GM21515 (cell line): Measurements from ENCODE around the gene CAPZB.

Source experiments
- ATAC-seq: cut with Tn5 transposase; IDR thresholded peaks from one replicate; pipeline ENCODE4 v1.9.1; 2021; ENCODE audit not compliant: unreplicated experiment

Gene CAPZB

DNA sequence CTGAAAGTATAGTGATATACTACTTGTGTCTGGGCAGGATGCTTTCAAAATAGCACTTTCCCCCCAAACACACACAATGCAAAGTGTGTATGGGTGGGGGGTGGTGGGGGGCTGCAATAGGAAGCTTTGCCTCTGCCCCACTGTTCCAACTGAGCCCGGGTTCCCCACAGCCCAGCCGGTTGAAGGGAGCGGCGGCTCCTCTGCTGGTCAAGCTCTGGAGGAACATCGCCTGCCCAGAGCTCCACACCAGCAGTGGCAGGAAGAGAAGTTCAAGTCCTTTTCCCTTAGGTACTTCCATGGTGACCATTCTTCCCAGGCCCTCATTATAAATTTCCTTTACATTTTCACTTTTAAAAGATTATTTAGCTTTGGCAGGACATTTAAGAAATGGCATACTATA is 74.9 kb downstream of the CAPZB start:
- ATAC-seq = no peak

DNA sequence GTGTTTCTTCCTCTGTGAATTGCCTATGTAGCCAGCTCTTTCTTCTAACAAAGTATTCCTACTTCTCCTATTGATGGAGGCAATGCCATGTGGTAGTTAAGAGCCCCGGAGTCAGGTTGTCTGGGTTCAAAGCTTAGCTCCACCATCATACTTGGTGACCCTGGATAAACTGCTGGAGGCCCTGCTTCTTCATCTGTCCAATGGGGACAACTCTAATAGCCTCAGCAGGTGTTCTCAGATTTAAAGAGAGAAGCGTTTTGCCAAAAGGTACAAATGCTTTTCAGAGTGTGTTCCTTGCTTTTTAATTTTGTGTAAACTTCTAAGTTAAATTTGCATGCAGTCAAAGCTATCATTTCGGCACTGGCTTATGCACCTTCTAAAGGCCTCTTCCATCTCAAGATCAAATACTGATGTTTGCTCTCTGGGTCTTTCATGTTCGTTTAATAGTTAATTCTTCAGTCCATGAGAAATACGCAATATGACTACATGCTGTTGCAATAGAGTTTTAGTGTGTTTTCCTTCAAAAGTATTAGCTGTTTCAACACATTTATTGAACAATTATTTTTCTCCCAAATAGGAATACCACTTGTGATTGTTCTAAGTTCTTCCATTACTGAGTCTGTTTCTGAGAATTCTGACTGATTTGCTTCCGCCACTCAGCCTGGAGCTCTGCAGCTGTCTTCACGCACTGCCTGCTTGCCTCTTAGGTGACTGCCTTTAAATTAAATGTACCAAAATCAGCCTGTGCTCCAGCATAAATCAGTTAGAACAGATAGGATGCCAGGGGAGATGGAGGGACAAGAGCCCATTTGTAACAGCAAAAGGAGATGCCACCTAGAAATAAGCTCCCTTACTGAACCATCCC is 75.6 kb downstream of the CAPZB start:
- ATAC-seq = no peak

DNA sequence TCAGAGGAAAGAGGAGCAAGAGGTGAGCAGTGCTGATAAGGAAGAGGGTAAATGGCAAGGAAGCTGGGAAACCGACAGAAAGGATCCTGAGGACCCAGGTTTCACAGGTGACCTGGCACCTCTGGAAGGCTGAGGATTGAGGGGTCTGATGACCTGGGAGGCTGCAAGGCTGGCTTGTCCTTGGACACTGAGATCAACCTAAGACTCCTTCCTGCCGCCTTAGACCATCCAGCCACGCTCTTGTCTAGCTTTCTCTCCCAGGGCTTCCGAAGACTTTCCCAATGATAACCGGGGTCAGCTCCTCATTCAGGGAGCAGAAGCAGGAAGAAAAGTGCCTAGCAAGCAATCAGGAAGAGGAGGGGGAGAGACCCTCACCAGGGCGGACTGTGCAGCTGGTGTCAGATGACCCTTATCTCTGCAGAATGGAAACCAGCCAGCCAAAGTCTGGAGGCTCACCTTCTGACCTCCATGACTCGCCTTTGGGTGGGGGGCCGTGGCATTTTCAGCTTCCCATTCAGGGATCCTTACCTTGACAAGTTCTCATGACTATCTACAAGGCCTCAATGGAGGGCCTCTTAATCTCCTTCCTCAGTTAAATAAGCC is 77.7 kb downstream of the CAPZB start:
- ATAC-seq = no peak

- no peak for ATAC-seq
Observed at GRCh38 chr1:19406680-19407079, 78.7 kb downstream of the CAPZB start.

DNA sequence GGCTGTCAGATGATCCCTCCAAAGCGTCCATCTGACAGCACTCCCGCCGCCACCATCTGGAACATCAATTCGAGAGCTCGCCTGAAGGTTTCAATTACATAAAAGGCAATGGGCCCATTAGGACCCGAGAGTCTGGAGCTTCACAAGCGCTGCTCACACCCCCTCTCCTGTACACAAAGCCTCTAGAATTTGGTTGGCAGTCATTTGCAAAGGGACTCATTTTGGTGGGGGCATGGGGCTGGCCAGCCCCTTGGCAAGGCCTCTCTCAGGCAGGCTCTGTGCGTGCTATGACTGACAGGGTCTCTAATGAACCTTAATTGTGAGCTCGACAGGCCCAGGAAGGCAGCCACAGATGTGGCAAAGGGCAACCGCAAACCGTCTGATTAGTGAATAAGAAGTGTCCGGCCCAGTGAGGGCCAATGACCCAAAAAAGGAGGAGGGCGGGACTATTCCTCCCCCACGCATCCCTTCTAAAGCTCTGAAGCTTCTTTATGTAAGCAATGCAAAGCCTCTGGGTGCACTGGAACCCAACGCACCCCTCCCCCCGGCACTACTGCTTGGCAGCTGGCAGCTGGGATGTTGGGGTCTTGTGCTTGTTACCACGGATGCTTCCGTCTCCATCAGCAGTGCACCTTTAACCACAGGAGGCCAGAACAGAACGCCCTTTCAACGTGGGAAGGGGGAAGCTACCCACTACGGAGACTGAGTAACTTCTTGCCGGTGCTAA is 79.4 kb downstream of the CAPZB start:
- no peak for ATAC-seq

DNA sequence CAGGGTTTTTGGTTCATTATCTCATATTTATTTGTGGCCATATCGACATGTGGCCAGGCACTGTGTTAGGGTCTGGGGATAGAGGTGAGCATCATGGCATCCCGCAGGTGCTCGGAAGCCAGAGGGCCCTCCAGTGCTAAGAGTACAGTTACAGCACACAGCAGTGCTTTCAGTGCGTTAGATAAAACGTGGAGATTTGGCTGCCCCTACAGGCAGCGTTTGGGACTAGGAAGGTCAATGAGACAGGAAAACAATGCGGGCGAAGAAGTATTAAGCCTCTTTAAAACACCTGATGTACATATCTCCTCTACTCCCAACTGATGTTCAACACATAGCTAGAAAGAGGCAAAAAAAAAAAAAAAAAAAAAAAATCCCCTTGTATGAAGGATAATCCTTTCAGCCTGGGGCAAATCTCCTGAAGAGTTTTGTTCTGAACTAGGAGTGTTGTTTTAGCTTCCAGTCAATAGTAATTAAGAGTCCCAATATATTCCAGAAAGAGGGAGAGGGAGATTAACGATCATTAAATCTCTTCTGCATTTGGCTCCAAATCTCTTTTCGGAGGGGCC is 80.1 kb downstream of the CAPZB start:
- ATAC-seq = no peak

DNA sequence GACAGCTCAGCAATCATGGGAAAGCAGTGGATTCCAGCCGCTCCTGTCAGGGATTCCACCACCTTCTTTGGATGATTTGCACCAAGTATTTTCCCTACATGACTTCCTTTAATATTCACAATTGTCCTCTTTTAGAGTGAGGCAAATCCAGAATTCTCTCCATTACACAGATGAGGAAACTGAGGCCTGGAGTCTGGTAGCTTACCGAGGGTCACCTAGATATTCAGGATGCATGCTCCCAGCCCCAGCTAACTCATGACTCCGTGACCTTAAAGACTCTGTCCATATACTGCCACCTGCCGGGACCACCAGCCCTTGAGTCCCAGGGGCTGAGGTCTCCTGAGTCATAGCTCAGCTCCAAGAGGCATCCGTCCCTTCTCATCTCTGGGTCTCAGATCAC is 80.6 kb downstream of the CAPZB start:
- no peak for ATAC-seq

DNA sequence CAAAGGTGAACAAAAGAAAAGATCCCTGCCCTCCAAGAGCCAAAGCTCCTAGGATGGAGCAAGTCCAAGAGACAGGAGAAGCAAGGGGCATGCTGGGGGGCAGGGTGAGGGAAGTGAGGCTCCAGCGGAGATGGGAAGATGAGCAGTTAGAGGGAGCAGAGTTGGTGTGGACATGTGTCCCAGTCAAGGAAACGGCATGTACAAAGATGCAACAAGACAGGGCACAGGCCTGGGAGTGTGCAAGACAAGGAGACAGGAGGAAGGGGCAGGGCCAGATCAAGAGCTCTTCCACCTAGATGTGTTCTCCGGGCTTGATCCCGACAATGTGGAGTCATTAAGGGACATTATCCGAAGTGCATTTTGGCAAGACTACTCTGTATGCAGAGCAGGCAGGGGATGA is 82.1 kb downstream of the CAPZB start:
- no peak for ATAC-seq

DNA sequence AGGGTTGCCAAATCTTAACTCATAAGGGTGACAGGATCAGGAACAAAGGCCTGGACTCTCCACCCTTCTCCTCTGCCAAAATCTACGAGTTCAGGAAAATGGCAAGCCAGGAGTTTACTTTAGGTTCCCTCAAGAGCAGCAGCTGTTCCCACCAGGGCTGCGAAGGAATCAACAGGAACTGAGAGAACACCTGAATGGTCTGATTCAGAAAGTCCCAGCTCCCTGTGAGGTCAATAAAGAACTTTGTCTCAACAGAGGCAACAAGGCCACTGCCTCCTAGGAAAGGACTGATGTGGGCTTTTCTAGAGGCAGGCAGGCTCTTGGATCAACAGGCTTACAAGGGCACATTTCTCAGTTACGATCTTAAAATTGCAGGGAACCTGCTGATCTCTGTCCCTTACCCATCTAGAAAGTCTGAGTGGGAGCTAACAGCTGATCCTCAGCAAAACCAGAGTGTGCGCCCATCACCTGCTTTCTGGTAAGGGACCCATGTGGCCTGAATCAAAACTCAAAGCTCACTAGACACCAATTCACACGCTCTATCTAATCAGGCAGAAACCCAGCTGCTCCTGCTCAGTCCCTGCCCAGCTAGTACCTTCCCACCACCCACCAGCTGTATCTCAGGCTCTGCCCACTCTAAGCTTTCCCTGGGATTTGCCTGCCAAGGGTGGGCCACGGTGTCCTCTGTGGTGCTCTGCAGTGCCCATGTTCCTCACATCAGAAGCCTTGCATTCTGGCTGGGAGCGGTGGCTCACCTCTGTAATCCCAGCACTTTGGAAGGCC is 83.1 kb downstream of the CAPZB start:
- no peak for ATAC-seq

DNA sequence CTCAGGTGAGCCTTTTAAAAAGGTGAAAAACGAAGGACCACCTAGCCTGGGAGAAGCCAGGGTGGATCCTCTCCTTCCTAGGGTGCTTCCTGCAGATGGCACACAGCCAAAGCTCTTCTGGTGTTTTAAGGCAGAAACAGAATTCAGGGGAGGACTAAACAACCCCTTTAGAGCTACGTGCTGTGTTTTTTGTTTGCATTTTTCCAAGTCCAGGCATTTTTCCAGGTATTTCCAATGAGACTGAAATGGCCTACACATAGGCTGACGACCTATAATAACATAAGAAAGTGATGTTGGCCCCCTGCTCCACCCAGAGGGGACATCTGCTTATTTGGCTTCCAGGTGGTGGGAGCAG is 83.8 kb downstream of the CAPZB start:
- ATAC-seq = no peak

DNA sequence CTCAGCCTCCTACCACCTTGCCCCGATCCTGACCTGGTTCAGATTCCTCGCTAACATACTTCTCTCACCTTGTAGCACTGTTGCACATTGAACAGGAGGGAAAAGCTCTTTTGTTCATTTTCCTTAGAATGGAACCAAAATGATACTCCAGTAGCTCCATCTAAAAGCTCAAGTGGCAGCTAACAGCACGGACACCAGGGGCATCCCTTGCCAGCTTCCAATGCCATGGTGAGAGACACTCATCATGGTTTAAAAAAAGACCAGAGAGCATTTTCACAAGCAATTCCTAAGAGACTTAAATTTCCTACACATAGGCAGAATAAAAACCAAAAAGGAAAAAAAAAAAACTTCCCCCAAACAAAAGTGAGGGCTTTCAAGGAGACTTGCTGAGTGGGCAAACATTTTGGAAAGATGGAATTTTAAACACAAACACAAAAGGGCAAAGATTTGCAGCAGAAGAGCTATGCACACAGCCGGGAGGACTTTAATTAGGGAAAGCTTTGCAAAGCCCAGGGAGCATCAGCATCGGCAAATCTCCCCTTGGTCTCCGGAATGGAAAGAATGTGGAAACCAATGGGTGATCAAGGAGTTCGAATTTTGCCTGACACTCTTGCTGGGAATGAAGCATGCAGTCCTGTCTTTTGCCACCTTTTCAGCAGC is 84.3 kb downstream of the CAPZB start:
- ATAC-seq = no peak

- no peak for ATAC-seq
Observed at GRCh38 chr1:19400192-19400611, 85.1 kb downstream of the CAPZB start.

DNA sequence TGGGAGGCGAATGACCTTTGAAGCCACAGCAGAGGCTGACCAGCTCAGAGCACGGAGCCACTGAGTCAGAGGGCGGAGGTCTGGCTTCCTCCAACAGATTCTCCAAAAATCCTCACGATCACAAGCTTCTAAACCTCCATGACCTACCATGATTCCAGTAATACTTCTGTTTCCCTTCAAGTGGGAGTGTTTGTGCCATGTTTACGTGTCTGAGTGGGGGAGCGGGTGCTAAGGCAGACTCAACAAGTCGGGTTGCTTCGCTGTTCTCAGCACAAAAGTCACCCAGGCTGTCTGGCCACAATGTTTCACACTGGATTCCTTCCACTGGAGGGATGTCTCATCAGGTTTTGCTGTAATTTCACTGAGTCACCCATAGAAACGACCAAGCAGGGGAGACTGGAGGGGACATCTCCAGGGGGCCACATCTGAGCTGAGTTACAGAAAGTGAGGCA is 87.0 kb downstream of the CAPZB start:
- no peak for ATAC-seq

DNA sequence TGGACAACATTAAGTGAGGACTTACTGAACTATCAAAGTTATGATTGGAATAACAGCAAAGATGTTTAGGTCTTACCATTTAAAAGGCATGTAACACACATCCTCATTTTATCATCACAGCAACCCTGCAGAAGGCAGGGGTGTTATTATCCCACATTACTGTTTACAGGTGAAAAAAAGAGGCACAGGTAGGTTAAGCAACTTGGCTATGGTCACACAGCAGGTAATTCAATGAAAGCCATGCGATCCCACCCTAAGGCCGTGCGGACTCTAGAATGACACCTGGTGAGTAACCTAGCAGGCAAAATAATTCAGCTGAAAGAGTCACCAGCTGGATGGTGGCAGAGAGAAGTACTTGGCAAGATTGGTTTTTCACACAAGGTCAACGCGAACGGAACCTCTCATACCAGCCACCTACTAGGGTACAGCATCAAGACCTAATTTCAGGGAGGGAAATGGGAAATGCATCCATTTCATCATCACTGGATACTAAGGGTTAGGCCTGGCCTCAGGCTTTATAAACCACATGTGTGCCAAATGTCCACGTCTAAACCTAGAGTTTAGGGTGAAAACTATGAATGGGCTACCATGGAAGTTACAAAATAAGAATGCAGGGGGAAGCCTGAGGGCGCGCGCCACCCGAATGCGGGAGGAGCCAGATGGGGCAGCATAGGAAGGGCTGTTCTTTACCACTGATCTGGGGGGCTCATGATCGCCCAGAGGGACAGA is 88.0 kb downstream of the CAPZB start:
- ATAC-seq = no peak

DNA sequence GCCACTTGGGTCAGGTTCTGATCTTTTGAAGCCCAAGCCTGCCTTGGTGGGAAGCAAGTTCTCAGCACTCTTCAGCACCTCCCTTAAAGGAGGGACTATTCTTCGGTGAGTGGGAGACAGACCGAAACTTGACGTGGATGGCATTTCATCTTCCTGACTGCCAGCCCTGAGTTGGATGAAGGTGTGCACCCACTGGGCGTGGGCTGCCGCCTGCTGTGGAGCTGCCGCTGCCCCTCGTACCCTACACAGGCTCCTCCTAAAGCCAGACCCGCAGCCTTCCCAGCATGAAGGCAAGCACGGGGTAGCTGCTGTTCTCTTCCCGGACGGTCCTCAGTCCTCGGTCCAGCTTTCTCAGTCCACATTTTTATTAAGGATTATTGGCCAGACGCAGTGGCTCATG is 89.1 kb downstream of the CAPZB start:
- no peak for ATAC-seq

DNA sequence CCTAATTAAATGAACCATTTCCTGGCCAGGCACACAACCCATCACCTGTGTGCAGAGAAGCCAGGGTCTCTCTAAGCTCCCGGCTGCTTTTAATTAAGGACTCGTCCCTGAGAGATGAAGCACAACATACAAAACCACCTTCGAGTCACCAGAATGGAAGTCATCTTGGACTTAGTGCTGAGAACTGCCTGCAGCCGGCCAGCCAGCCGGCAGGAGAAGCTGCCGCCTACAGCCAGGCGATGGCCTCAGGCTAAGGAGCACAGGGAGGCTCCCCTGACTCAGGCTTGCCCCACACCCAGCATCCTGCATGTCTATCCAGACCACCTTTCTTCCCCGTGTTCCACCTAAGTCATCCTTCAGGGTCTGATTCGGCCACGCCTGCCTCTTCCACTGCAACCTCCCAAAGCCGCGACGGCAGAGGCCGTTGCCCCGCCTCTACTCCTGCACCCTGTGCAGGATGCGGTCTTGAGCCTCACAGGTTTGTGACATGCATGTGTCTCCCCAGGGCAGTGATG is 89.6 kb downstream of the CAPZB start:
- ATAC-seq = no peak

DNA sequence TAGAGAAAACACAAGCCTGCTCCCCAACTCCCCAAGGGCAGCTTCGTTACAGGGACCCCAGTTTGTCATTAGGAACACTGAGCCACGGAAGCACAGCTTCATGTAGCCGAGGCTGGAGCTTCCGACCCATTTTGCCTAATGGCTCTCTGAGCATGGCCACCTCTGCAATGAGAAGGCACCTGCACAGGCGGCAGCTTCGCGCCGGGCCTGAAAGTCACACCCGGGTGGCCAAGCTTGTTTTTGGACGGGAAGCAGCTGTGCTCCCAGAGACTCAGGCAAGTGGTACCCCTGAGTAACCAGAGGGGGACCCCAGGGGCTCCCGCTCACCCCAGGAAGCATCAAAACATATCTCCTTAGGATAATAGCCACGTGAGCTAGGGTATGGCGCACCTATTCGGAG is 92.3 kb downstream of the CAPZB start:
- ATAC-seq = no peak

DNA sequence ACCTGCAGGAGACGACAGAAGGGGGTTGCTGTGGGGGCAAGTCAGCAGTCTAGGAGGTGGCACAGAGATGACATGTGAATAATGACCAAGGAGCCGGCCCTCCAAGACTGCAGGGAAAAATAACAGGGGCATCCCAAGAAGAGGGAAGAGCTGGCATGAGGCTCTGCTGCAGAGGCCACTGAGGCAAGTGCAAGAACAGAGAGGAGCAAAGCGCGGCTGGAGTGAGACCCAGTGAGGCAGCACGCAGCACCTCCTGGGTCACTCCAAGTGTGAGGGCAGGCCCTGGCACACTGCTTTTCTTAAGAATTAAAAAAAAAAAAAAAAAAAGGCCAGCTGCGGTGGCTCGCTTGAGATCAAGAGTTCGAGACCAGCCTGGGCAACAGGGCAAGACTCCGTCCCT is 93.1 kb downstream of the CAPZB start:
- ATAC-seq = no peak

GRCh38 chr1:19391596-19391981 is 93.8 kb downstream of the CAPZB start:
- ATAC-seq = peak; percentile 2
